CD4-positive, alpha-beta memory T cell (primary cell): ENCODE results near the gene LIMK1. TPM values are rescaled to one million over a fixed set of nuclear protein-coding genes. Genes with fewer than 3 reads are reported as not detected.

Experiments
- CTCF ChIA-PET: fragments of 350-600 bp; sonication (Branson Sonifier 250); formaldehyde crosslinking; loops from one replicate; lab custom pipeline; 2021; ENCODE audit warnings: inconsistent platforms; ENCODE audit not compliant: partially characterized antibody; lab: Charles Lee
- POLR2A ChIA-PET: fragments of 350-600 bp; sonication (Branson Sonifier 250); formaldehyde crosslinking; loops from one replicate; lab custom pipeline; 2021; ENCODE audit not compliant: partially characterized antibody; lab: Charles Lee
- DNase-seq, 5 donors: peaks; one replicate each; pipeline versions ENCODE4 v3.0.0 to v3.0.0-alpha.2; 2020 to 2022; ENCODE audit warnings: mixed read lengths in 1 of 5
- H3K27ac ChIP-seq: one replicate; pipeline ENCODE4 v1.7.0; 2013; ENCODE audit warnings: low read depth, low read length
- H3K27me3 ChIP-seq: 2 replicates; pipeline ENCODE4 v1.7.0; 2013; ENCODE audit warnings: mild to moderate bottlenecking, low read length, moderate library complexity; ENCODE audit not compliant: insufficient read depth
- H3K36me3 ChIP-seq: 2 replicates; pipeline ENCODE4 v1.7.0; 2013; ENCODE audit warnings: mild to moderate bottlenecking, low read length, moderate library complexity; ENCODE audit not compliant: insufficient read depth
- H3K4me1 ChIP-seq: 2 replicates; pipeline ENCODE4 v1.7.0; 2013; ENCODE audit warnings: mild to moderate bottlenecking, low read length, moderate library complexity; ENCODE audit not compliant: insufficient read depth
- H3K4me3 ChIP-seq, 2 donors: one replicate each; pipeline ENCODE4 v1.7.0; 2013; ENCODE audit warnings: low read length in 2 of 2, mild to moderate bottlenecking in 1 of 2
- H3K9me3 ChIP-seq, 2 donors: one replicate each; pipeline ENCODE4 v1.7.0; 2013; ENCODE audit warnings: low read length in 2 of 2, control low read depth in 1 of 2; ENCODE audit not compliant: control insufficient read depth in 1 of 2
- H3K27ac Mint-ChIP-seq, 7 donors: one replicate each; pipeline ENCODE4 v1.8.0; 2020 to 2021; ENCODE audit warnings: mixed read lengths in 7 of 7, mild to moderate bottlenecking in 6 of 7, inconsistent platforms in 3 of 7, moderate library complexity in 3 of 7
- H3K27me3 Mint-ChIP-seq, 2 donors: one replicate each; pipeline ENCODE4 v1.8.0; 2020 to 2021; ENCODE audit warnings: mixed read lengths in 2 of 2
- H3K36me3 Mint-ChIP-seq, 2 donors: one replicate each; pipeline ENCODE4 v1.8.0; 2020 to 2021; ENCODE audit warnings: mixed read lengths in 2 of 2, inconsistent platforms in 1 of 2, mild to moderate bottlenecking in 1 of 2
- H3K4me1 Mint-ChIP-seq, 4 donors: one replicate each; pipeline ENCODE4 v1.8.0; 2020 to 2021; ENCODE audit warnings: mixed read lengths in 4 of 4, mild to moderate bottlenecking in 1 of 4
- H3K4me3 Mint-ChIP-seq, 8 donors: one replicate each; pipeline ENCODE4 v1.8.0; 2020 to 2021; ENCODE audit warnings: mixed read lengths in 8 of 8, mild to moderate bottlenecking in 7 of 8, moderate library complexity in 6 of 8, inconsistent platforms in 3 of 8
- H3K9me3 Mint-ChIP-seq, 8 donors: one replicate each; pipeline ENCODE4 v1.8.0; 2020 to 2021; ENCODE audit warnings: mixed read lengths in 8 of 8, mild to moderate bottlenecking in 5 of 8, inconsistent platforms in 3 of 8, moderate library complexity in 1 of 8
- intact Hi-C: fragments of 100-400 bp; cut with micrococcal nuclease; formaldehyde crosslinking; loops from one replicate; pipeline ENCODE4 v1.15.1; 2023
- polyA plus RNA-seq, 2 donors: library from polyadenylated mRNA; unstranded; fragments of 300-500 nt; fragmentation: Illumina TruSeq; gene quantifications; one replicate each; pipeline ENCODE4 v1.2.3, GENCODE V29; 2021
- total RNA-seq, 2 experiments: library from RNA; stranded (reverse); gene quantifications; one replicate each; pipeline ENCODE4 v1.2.3, GENCODE V29; 2021

Gene LIMK1
- total and polyA plus RNA-seq, 4 experiments from 2014 or later = 0.42 to 15.1 (median 9.1) TPM

DNA sequence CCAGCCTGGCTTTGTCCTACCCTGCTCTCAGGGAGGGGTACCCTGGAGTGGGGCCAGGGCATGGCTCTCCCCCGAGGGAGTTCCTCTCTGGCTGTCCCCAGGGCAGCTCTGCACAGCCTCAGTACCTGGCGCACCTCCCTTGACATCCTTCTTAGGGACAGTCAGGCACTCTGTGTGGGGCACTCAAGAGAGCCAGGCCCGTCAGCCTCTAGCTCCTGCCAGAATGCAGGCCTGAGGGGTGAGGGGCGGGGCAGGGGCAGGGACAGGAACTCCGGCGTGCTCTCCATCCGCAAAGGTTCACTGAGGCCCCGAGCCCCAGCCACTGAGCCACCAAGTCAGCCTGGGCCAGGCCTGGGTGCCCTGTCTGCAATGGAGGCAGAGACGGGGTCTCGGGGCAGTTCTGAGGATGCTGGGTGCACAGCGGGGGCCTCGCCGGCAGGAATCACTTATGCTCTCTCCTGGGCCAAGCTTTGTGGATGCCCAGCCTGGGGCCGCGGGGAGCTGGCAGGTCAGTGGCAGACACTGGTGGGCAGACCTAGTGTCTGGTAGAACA lies 10.1 kb downstream of the LIMK1 start:
- H3K9me3 ChIP-seq = no peaks in the 10 kb centered on the region
- H3K36me3 ChIP-seq = no peaks in the 10 kb centered on the region
- peak overlapping the region; percentile 63 for H3K27ac ChIP-seq
- H3K27me3 Mint-ChIP-seq = no peaks in the 10 kb centered on the region
- no peaks in the 10 kb centered on the region for H3K27me3 ChIP-seq
- peak overlapping the region; percentile 93 to 97 (median 94) for H3K27ac Mint-ChIP-seq
- peak overlapping the region; percentile 82 to 96 (median 90) for H3K4me3 Mint-ChIP-seq
- DNase-seq = no peak
- H3K4me3 ChIP-seq = peak overlapping the region; percentile 19 to 69
- peaks cover 6 to 18% (median 16%) of the 10 kb centered on the region in 4 donors for H3K4me1 Mint-ChIP-seq
- CTCF ChIA-PET = no interaction called here
- POLR2A ChIA-PET = interaction anchor here (0.6 to 2.3 kb wide), 5 partner anchors 10 to 80 kb away, joined by 3 to 13 read pairs (median 3); partner anchors contain the start of genes EIF4H and LIMK1
- peaks cover 0 to 3% (median 0%) of the 10 kb centered on the region in 8 donors for H3K9me3 Mint-ChIP-seq
- H3K36me3 Mint-ChIP-seq = peaks cover 10 to 17% of the 10 kb centered on the region in 2 donors
- intact Hi-C loops = loop anchor here (1.0 kb wide), 1 partner anchor 10 kb away; the partner anchor contains the start of gene LIMK1
- peaks cover 19% of the 10 kb centered on the region for H3K4me1 ChIP-seq

GRCh38 chr7:74094224-74095101 lies 10.9 kb downstream of the LIMK1 start:
- CTCF ChIA-PET = no interaction called here
- intact Hi-C loops = loop anchor here (1.0 kb wide), 1 partner anchor 11 kb away; the partner anchor contains the start of gene LIMK1

DNA sequence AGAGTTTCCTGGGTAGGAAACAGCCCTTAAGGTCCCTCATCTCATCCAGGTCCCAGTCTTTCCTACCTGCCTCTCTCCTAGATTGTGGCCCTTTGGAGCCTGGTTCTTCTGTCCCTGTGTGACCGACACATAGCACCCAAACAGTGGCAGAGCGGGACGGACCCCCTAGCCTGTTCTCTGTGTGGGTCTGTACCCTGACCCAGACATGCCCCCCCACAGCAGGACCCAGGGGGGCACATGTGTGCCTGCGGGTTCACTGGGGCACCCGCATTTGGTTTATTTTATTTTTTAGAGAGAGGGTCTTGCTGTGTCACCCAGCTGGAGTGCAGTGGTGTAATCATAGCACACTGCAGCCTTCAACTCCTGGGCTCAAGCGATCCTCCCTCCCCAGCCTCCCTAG lies 11.5 kb downstream of the LIMK1 start:
- Mint-ChIP-seq H3K27me3 (no peaks in the 10 kb centered on the region), H3K27ac (peak overlapping the region; percentile 87 to 97 (median 93)), H3K4me1 (peaks cover 6 to 18% (median 12%) of the 10 kb centered on the region in 4 donors), H3K36me3 (peaks cover 7 to 18% of the 10 kb centered on the region in 2 donors), H3K9me3 (peaks cover 0 to 3% (median 0%) of the 10 kb centered on the region in 8 donors), H3K4me3 (peak overlapping the region; percentile 82 to 96 (median 90))
- intact Hi-C loops = no loop called here
- H3K36me3 ChIP-seq = no peaks in the 10 kb centered on the region
- peak overlapping the region; percentile 63 for H3K27ac ChIP-seq
- no peak for DNase-seq
- no peaks in the 10 kb centered on the region for H3K9me3 ChIP-seq
- peak overlapping the region in 1 of 2 donors; percentile 69 for H3K4me3 ChIP-seq
- H3K27me3 ChIP-seq = no peaks in the 10 kb centered on the region
- peaks cover 19% of the 10 kb centered on the region for H3K4me1 ChIP-seq
- CTCF ChIA-PET = no interaction called here
- POLR2A ChIA-PET = interaction anchor here (1.2 to 2.3 kb wide), 2 partner anchors 12 to 79 kb away, joined by 4 to 12 read pairs; partner anchors contain the start of genes EIF4H and LIMK1

More at GRCh38 chr7:74094224-74095101, 10.9 kb downstream of the LIMK1 start:
- no peaks in the 10 kb centered on the region for H3K9me3 ChIP-seq
- H3K4me3 ChIP-seq = peak overlapping the region; percentile 19 to 69
- H3K4me1 ChIP-seq = peaks cover 19% of the 10 kb centered on the region
- POLR2A ChIA-PET = interaction anchor here (0.6 to 2.3 kb wide), 6 partner anchors 11 to 80 kb away, joined by 3 to 13 read pairs (median 4); partner anchors contain the start of genes EIF4H and LIMK1
- H3K27me3 Mint-ChIP-seq = no peaks in the 10 kb centered on the region
- H3K4me3 Mint-ChIP-seq = peak overlapping the region; percentile 82 to 96 (median 90)
- peak overlapping the region; percentile 63 for H3K27ac ChIP-seq
- peak overlapping the region; percentile 93 to 97 (median 94) for H3K27ac Mint-ChIP-seq
- H3K9me3 Mint-ChIP-seq = peaks cover 0 to 3% (median 0%) of the 10 kb centered on the region in 8 donors
- H3K27me3 ChIP-seq = no peaks in the 10 kb centered on the region
- H3K4me1 Mint-ChIP-seq = peaks cover 6 to 18% (median 16%) of the 10 kb centered on the region in 4 donors
- peaks cover 7 to 16% of the 10 kb centered on the region in 2 donors for H3K36me3 Mint-ChIP-seq
- DNase-seq = peak; percentile 34 to 86 (median 51)
- H3K36me3 ChIP-seq = no peaks in the 10 kb centered on the region

DNA sequence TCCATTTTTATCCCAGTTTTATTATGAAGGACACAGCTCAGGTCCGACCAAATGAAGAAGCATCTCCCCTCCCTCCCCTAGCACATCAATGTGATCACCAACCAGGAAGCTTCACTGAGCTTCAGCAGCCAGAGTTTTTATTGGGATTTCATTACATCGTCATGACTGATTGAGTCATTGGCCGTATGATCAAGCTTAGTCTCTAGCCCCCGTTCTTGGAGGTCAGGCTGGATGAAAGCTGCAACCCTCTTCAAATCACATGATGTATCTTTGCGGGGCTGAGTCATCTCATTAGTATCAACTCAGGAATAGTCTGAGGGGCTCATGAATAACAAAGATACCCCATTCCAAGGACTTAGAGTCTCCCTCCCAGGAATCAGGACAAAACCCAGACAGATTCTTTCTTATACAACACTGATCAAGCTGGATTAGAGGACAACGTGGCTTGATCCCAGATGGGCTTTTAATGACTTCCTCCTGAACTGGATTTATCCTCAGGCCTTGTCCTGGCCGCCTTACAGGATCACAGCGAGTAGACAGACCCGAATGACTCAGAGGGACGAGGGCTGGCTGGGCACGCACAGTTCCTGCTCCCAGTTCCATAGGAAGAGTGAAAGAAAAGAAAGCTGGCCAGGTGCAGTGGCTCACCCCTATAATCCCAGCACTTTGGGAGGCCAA lies 14.5 kb downstream of the LIMK1 start:
- H3K9me3 ChIP-seq = no peaks in the 10 kb centered on the region
- H3K4me1 ChIP-seq = peaks cover 19% of the 10 kb centered on the region
- no peak overlapping the region for H3K4me3 ChIP-seq
- POLR2A ChIA-PET = no interaction called here
- Mint-ChIP-seq H3K36me3 (peaks cover 7 to 25% of the 10 kb centered on the region in 2 donors), H3K4me1 (peaks cover 6 to 18% (median 12%) of the 10 kb centered on the region in 4 donors), H3K4me3 (no peak overlapping the region), H3K27ac (peak overlapping the region in 2 of 7 donors; percentile 5 to 25), H3K27me3 (no peaks in the 10 kb centered on the region), H3K9me3 (peaks cover 0 to 3% (median 0%) of the 10 kb centered on the region in 8 donors)
- intact Hi-C loops = no loop called here
- DNase-seq = no peak
- H3K27ac ChIP-seq = no peak overlapping the region
- CTCF ChIA-PET = interaction anchor here (1.0 kb wide), 2 partner anchors 9 to 30 kb away, joined by 3 to 4 read pairs; no protein-coding TSS in a partner anchor
- no peaks in the 10 kb centered on the region for H3K27me3 ChIP-seq
- no peaks in the 10 kb centered on the region for H3K36me3 ChIP-seq

DNA sequence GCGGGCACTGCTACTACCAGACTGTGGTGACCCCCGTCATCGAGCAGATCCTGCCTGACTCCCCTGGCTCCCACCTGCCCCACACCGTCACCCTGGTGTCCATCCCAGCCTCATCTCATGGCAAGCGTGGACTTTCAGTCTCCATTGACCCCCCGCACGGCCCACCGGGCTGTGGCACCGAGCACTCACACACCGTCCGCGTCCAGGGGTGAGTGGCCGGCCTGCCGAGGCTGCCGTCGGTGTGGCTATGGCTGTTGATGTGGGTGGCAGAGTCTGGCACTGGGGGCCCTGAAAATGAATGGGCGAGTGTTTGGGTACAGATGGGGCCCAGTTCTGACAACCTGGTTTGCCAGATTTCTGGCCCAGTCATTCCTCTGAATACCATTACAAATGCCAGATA lies 15.4 kb downstream of the LIMK1 start:
- Histone ChIP-seq H3K9me3 (no peaks in the 10 kb centered on the region), H3K4me1 (peaks cover 9% of the 10 kb centered on the region), H3K4me3 (no peak overlapping the region), H3K27ac (no peak overlapping the region), H3K36me3 (no peaks in the 10 kb centered on the region), H3K27me3 (no peaks in the 10 kb centered on the region)
- DNase-seq = no peak
- Mint-ChIP-seq H3K9me3 (peaks cover 0 to 3% (median 0%) of the 10 kb centered on the region in 8 donors), H3K36me3 (peaks cover 7 to 28% of the 10 kb centered on the region in 2 donors), H3K27ac (no peak overlapping the region), H3K27me3 (no peaks in the 10 kb centered on the region), H3K4me3 (no peak overlapping the region), H3K4me1 (peaks cover 2 to 11% (median 8%) of the 10 kb centered on the region in 4 donors)
- intact Hi-C loops = no loop called here
- CTCF ChIA-PET = interaction anchor here (0.6 kb wide), 1 partner anchor 69 kb away, joined by 3 read pairs; no protein-coding TSS in a partner anchor
- POLR2A ChIA-PET = no interaction called here

DNA sequence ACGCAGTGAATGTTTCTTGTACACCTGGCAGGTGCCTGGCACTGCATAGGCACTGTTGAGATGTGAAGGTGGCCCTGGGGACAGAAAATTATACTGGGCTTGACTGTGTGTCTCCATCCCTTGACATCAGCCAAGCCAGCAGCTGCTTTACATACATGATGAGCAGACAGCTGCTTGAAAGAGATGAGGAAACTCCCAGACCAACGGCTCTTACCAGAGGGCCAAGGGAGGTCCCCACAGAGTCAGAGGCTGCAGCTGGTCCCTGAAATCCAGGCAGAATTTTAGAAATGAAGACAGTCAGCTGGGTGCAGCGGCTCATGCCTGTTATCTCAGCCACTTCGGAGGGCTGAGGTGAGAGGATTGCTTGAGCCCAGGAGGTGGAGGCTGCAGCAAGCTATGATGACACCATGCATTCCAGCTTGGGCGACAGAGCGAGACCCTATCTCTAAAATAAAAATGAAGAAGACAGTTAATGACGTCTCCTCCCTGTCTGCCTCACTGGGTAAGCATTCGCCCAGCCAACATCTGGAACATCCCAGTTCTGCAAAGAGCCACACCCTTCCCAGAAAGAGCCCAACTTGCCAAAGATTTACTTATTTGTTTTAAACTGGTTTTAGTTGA lies 17.6 kb downstream of the LIMK1 start:
- intact Hi-C loops = no loop called here
- Histone ChIP-seq H3K4me1 (no peaks in the 10 kb centered on the region), H3K27ac (no peak overlapping the region), H3K36me3 (no peaks in the 10 kb centered on the region), H3K27me3 (no peaks in the 10 kb centered on the region), H3K4me3 (no peak overlapping the region), H3K9me3 (no peaks in the 10 kb centered on the region)
- Mint-ChIP-seq H3K27me3 (no peaks in the 10 kb centered on the region), H3K4me1 (peaks cover 0 to 1% (median 0%) of the 10 kb centered on the region in 4 donors), H3K27ac (no peak overlapping the region), H3K9me3 (peaks cover 0 to 3% (median 0%) of the 10 kb centered on the region in 8 donors), H3K4me3 (no peak overlapping the region), H3K36me3 (peaks cover 7 to 28% of the 10 kb centered on the region in 2 donors)
- DNase-seq = no peak
- CTCF ChIA-PET = interaction anchor here (1.3 kb wide), 1 partner anchor 300 kb away, joined by 3 read pairs; no protein-coding TSS in a partner anchor
- POLR2A ChIA-PET = no interaction called here
